GM21447 (cell line): ENCODE data around the gene RPUSD3.
"Not testable (repeated sequence)": the region's sequence is repeated elsewhere in the genome, so short reads cannot be mapped to it uniquely, and the experiment has no call there.

Experiments
- ATAC-seq: cut with Tn5 transposase; IDR thresholded peaks from one replicate; pipeline ENCODE4 v1.9.1; 2021; ENCODE audit not compliant: unreplicated experiment

RPUSD3 gene

GRCh38 chr3:9866639-9867038 lies 22.8 kb upstream of the RPUSD3 start:
- no peak for ATAC-seq

DNA sequence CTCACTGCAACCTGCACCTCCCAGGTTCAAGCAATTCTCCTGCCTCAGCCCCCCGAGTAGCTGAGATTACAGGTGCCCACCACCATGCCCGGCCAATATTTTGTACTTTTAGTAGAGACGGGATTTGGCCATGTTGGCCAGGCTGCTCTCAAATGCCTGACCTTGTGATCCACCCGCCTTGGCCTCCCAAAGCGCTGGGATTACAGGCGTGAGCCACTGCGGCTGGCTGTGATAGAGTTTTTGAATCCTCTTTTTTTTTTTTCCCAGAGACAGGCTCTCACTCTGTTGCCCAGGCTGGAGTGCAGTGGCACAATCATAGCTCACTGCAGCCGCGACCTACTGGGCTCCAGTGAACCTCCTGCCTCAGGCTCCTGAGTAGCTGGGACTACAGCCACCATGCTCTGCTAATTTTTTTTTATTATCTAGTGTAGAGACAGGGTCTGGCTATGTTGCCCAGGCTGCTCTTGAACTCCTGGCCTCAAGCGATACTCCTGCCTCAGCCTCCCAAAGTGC lies 21.4 kb upstream of the RPUSD3 start:
- ATAC-seq = not testable (repeated sequence)

DNA sequence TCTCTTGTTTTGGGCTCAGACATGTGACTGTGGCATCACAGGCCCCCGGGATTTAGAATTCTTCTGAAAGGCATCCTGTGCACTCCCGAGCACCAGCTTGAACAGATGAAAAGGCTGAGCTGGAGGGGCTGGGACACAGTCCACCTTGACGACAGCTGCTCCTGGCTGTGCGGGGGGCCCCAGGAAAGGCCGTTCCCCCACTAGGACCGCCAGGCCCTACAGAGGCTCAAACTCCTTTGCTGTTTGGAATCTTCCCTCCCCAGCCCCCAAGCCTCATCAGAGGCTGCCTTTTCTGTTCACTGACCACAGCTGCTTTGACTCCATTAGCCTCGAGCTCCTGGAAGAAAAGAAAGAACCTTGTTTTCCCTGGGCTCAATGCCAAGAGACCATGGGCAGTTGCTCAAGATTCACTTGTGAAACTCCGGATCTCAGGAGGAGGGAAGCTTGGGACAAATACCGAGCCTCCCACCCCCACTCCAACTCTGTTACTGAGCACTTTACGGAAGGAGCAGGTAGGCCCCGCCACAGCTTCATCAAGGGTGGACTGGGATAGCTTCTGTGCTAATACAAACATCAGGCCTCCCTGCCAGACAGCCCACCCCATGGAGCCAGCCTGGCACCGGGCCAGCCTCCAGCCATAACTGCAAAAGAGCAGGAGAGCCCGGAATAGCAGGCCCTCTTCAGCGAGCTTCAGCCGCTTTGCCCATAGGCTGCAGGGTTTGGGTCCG lies 20.6 kb upstream of the RPUSD3 start:
- no peak for ATAC-seq

DNA sequence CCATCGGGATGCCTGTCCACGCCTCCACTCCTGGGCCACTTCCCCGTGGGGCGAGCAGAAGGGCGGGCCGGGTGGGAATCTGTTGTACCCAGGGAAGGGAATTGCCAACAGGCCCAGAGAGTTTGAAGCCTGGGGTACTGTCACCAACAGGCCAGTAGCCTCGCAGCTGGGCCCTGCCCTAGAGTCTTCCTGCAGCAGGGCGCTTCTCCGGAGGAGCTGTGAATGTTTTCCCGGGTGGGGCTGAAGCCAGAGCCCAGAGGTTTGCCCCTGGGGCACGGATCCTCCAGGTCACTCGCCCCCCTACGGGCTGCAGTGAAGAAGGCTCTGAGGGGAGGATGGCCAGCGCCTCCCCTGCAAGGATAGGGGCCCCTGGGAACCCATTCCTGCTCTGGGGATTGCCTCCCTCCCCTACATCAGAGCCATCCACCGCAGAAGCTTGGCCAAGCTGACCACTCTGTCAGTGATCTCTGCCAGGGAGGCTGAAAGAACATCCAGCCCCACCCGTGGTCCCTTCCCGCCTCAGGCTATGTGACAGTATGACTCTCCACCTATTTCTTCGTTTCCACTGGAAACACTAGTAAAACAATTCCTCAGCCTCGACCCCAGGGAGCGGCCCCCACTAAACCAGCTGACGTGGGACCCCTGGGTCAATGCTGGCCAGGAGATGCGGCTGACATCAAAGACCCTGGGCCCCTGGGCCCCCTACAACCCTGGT lies 19.4 kb upstream of the RPUSD3 start:
- no peak for ATAC-seq

- no peak for ATAC-seq
Observed at GRCh38 chr3:9862391-9863057, 18.7 kb upstream of the RPUSD3 start.

DNA sequence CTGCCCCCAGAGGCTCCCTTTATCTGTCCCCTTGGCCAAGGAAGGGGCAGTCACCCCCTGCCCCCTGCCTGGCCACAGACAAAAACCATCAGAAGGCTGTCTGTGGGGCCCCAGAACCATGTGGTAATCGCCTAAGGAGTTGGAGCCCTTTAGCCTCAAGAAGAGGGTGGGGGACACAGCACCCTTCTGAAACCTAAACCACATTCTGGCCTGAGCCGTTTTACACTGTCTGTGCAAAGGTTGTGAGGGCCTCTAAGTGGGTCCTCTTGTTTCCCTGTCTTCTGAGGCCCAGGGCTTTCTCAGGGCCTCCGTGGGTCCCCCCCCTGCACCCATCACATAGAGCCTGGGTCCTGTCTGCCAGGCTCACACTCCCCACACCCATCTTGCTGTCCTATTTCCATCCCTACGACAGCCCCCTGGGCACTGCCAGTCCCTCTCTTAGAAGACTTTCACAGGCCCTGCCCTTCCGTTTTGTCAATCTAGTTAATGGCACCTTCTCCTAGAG lies 17.9 kb upstream of the RPUSD3 start:
- no peak for ATAC-seq

DNA sequence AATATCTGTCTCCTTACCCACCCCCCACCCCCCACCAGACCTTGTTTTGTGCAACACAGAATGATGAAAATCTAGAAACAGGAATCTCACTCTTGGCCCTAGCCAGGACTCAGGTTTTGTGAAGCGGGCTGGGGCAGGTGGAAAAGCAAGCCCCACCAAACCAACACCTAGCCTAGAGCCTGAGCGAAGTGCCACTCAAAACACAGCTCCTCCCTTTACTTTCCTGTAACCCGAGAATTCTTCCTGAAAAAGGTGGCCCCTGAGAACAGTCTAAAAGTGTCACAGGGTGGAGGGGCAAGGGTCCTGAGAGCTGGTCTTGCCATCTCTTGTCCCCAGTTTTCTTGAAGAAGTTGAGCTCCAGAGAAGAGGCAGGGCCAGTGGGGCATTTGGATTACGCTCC lies 17.4 kb upstream of the RPUSD3 start:
- no peak for ATAC-seq

- no peak for ATAC-seq
Observed at GRCh38 chr3:9859530-9860025, 15.8 kb upstream of the RPUSD3 start.

DNA sequence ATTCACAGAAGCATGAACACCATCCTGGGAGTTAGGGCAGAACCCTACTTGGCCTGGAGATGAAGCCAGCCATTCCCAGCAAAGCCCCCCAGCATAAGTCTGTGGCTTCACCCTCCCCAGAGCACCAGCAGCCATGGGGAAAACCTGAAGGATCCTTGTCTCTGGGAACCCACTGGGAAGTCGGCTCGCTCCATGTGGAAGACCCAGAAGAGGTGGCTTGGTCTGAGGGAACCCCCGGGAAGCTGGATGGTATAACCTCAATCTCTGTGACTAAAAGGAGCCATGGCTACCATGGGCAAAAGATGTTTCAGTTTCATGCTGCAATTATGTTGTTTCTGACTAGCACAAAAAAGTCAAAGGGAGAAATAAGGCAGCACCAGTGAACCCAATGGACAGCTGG lies 11.8 kb upstream of the RPUSD3 start:
- no peak for ATAC-seq

DNA sequence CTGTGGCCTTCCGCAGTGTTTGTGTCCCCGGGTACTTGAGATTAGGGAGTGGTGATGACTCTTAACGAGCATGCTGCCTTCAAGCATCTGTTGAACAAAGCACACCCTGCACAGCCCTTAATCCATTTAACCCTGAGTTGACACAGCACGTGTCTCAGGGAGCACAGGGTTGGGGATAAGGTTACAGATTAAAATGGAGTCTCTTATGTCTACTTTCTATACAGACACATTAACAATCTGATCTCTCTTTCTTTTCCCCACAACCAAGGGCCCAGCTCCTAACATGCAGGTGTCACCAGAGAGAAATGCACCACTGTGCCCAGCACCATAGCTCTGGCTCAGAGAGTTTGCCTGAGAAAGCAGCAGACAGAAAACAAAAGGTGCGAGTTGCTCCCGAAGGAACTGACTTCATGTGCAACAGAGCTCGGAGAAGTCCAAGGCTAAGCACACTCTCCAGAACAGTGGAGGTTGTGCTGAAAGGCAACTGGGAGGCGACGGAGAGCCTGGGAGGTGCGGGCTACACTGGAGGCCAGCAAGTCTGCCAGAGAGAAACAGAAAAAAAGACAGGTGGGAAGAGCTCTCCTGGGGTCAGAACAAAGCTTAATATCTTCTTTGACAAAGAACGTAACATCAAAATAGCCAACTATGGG lies 10.6 kb upstream of the RPUSD3 start:
- ATAC-seq = not testable (repeated sequence)

- no peak for ATAC-seq
Observed at GRCh38 chr3:9852528-9852927, 8.7 kb upstream of the RPUSD3 start.

DNA sequence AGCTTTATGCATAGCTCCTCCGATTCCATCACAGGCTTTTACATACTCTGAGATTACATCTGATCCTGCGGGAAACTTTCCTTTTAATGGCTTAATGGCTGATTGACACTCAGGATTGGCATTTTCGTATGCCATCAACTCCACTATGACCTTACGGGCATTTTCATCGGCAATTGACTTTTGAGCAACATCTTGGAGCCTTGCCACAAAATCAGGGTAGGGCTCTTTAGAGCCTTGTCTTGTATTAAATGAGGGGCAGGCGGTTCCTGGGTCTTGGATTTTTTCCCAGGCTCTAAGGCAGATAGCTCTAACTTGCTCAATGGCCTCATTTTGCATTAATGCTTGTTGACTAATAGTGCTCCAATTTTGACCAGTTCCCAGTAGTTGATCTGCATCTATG lies 8.1 kb upstream of the RPUSD3 start:
- not testable (repeated sequence) for ATAC-seq

GRCh38 chr3:9851383-9851782 lies 7.6 kb upstream of the RPUSD3 start:
- not testable (repeated sequence) for ATAC-seq

DNA sequence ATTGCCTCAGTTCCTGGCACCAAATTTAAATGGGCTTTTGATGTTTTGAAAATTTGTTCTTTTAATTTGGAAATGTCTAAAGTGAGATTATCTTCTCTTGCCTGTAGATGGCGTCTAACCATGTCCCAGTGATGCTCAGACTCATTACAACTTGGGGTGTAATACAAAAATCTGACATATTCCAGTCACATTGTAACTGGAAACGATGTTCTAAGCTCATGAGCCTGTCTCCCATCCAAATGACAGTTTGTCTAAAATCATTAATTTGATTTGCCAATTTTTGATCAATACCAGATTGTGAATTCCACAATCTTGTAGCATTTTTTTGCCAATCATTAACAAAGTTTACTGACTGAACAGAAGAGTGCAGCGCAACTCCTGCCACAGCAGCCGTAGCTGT lies 5.1 kb upstream of the RPUSD3 start:
- ATAC-seq = not testable (repeated sequence)

DNA sequence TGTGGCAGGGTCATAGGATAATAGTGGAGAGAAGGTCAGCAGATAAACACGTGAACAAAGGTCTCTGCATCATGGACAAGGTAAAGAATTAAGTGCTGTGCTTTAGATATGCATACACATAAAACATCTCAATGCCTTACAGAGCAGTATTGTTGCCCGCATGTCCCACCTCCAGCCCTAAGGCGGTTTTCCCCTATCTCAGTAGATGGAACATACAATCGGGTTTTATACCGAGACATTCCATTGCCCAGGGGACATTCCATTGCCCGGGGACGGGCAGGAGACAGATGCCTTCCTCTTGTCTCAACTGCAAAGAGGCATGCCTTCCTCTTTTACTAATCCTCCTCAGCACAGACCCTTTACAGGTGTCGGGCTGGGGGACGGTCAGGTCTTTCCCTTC lies 4.1 kb upstream of the RPUSD3 start:
- not testable (repeated sequence) for ATAC-seq

DNA sequence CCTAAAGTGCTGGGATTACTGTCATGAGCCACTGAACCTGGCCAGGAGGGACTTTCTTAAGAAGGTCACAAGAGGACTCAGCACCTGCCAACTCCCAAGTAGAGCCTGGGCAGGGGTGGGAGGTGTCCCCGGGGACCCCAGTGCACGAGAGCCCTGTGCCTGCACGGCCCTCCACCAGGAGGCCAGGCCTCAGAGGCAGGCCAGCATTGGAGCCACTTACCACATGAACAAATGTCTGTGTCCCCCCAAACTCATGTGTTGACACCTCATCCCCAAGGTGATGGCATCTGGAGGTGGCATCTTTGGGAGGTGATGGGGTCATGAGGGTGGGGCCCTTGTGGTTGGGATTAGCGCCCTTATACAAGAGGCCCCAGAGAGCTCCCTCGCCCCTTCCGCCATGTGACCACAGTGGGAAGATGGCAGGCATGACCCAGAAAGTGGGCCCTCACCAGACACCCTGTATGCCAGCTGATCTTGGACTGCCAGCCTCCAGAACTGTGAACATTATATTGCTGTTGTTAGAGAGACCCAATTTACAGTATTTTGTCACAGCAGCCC lies 3.2 kb upstream of the RPUSD3 start:
- ATAC-seq = no peak

GRCh38 chr3:9846231-9846630 lies 2.4 kb upstream of the RPUSD3 start:
- no peak for ATAC-seq

- ATAC-seq = no peak
Observed at GRCh38 chr3:9841015-9841414, 2.8 kb downstream of the RPUSD3 start.

DNA sequence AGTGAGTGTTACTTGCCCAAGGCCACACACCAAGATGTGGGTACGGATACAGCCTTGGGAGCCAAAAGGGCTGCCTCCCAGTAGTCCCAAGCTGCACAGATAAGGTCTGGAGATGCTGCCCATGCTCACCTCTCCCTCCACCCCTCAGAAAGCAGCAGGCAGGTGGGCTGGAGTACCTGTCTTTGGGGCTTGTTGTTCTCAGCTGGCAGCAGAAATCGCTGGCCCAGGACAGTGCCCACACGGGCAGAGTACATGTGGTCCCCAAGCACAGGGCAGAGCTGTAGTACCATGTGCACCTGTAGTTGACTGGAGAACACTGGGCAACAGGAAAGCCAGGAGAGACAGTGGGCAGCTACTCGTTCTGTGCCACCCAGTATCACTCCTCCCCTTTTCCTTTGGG lies 5.0 kb downstream of the RPUSD3 start:
- no peak for ATAC-seq

DNA sequence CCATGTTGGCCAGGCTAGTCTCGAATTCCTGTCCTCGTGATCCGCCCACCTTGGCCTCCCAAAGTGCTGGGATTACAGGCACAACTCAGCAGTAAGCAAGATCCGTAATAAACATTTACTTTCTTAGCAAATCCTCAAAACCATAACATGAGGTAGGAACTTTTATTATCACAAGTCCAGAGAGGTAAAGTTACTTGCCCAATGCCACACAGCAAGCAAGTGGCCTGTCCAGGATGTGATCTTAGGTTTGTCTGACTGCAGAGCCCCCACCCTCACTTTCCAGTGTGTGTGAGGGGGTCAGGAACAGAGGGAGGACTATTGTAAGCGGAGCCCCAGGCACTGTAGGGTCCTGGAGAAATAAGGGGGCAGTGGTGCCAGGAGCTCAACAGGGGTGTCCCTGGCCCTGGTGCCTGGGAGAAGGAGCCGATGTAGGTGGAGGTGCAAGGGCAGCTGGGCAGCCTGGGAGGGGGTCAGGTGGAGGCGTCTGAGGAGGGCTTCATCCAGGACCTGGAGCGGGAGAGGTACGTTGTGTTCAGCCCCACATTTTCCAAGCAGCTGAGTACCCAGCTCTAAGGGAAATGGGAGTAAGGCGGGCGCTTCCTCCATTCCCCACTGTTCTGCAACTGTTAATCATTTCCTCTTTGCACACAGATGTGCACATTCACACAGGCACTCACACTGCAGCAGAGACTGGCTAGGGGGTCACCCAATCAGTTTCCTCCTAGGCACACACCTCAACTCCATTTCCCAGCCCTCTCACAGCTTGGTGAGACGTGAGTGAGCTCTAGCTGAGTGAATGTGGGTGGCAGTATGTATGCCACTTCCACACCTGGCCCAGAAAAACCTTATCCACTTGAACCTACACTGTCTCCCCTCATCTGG lies 5.9 kb downstream of the RPUSD3 start:
- no peak for ATAC-seq
